Progenitor cell of endocrine pancreas (in vitro differentiated cells): ENCODE data around the gene TTC27. TPM values are rescaled to one million over a fixed set of nuclear protein-coding genes. Genes with fewer than 3 reads are reported as not detected.

Experiments used
- DNase-seq: peaks from one replicate; pipeline ENCODE4 v3.0.0; 2021; ENCODE audit warnings: low spot score; ENCODE audit not compliant: unreplicated experiment
- H3K27ac Mint-ChIP-seq: 2 replicates; pipeline ENCODE4 v1.8.0; 2021; ENCODE audit warnings: mild to moderate bottlenecking, moderate library complexity, mixed read lengths
- H3K27me3 Mint-ChIP-seq: 2 replicates; pipeline ENCODE4 v1.8.0; 2021; ENCODE audit warnings: mixed read lengths
- H3K36me3 Mint-ChIP-seq: 2 replicates; pipeline ENCODE4 v1.8.0; 2022; ENCODE audit warnings: mixed read lengths; ENCODE audit not compliant: insufficient read depth
- H3K4me1 Mint-ChIP-seq: 2 replicates; pipeline ENCODE4 v1.8.0; 2021; ENCODE audit warnings: low read depth, mixed read lengths
- H3K4me3 Mint-ChIP-seq: 2 replicates; pipeline ENCODE4 v1.8.0; 2021; ENCODE audit warnings: low read depth, mild to moderate bottlenecking, moderate library complexity, mixed read lengths
- H3K9me3 Mint-ChIP-seq: 2 replicates; pipeline ENCODE4 v1.8.0; 2021; ENCODE audit warnings: low read depth, mixed read lengths
- CTCF ChIP-seq: fragments of 200-600 bp; sonication (generic); IDR thresholded peaks from one replicate; pipeline ENCODE4 v1.5.0; 2021; ENCODE audit warnings: antibody characterized with exemption, mild to moderate bottlenecking; ENCODE audit not compliant: unreplicated experiment
- total RNA-seq: library from RNA; stranded (reverse); gene quantifications from 2 replicates; pipeline ENCODE4 v1.2.1, GENCODE V29; 2021

TTC27 gene
- total RNA-seq, 1 donor from 2014 or later = 20.5 TPM

GRCh38 chr2:32758232-32758631 lies 130.4 kb downstream of the TTC27 start:
- Mint-ChIP-seq H3K36me3 (peaks cover 13% of the 10 kb centered on the region), H3K27ac (no peak overlapping the region)

GRCh38 chr2:32760628-32761027 lies 132.8 kb downstream of the TTC27 start:
- Mint-ChIP-seq H3K27me3 (no peaks in the 10 kb centered on the region), H3K4me1 (no peaks in the 10 kb centered on the region), H3K9me3 (no peaks in the 10 kb centered on the region), H3K27ac (no peak overlapping the region), H3K4me3 (no peak overlapping the region), H3K36me3 (peaks cover 13% of the 10 kb centered on the region)
- DNase-seq = no peak
- no peak for TF ChIP-seq CTCF

More at GRCh38 chr2:32758232-32758631, 130.4 kb downstream of the TTC27 start:
- Mint-ChIP-seq H3K4me3 (no peak overlapping the region), H3K27me3 (no peaks in the 10 kb centered on the region), H3K4me1 (no peaks in the 10 kb centered on the region), H3K9me3 (no peaks in the 10 kb centered on the region)
- no peak for TF ChIP-seq CTCF
- DNase-seq = no peak

GRCh38 chr2:32768387-32769174 lies 140.7 kb downstream of the TTC27 start:
- Mint-ChIP-seq H3K36me3 (no peaks in the 10 kb centered on the region), H3K27me3 (no peaks in the 10 kb centered on the region), H3K9me3 (no peaks in the 10 kb centered on the region), H3K4me3 (no peak overlapping the region), H3K4me1 (peaks cover 5% of the 10 kb centered on the region), H3K27ac (no peak overlapping the region)
- no peak for TF ChIP-seq CTCF
- no peak for DNase-seq

GRCh38 chr2:32770360-32770759 lies 142.5 kb downstream of the TTC27 start:
- H3K36me3 Mint-ChIP-seq = no peaks in the 10 kb centered on the region
- DNase-seq = no peak
- H3K4me1 Mint-ChIP-seq = peaks cover 6% of the 10 kb centered on the region
- no peaks in the 10 kb centered on the region for H3K27me3 Mint-ChIP-seq
- no peak for TF ChIP-seq CTCF
- H3K27ac Mint-ChIP-seq = no peak overlapping the region
- no peak overlapping the region for H3K4me3 Mint-ChIP-seq
- H3K9me3 Mint-ChIP-seq = no peaks in the 10 kb centered on the region

- no peaks in the 10 kb centered on the region for H3K9me3 Mint-ChIP-seq
- peaks cover 8% of the 10 kb centered on the region for H3K4me1 Mint-ChIP-seq
- H3K27me3 Mint-ChIP-seq = no peaks in the 10 kb centered on the region
- H3K4me3 Mint-ChIP-seq = no peak overlapping the region
- peak; percentile 89 for TF ChIP-seq CTCF
- peak; percentile 10 for DNase-seq
- no peak overlapping the region for H3K27ac Mint-ChIP-seq
- no peaks in the 10 kb centered on the region for H3K36me3 Mint-ChIP-seq
These were observed 145.0 kb downstream of the TTC27 start for GRCh38 chr2:32772638-32773447.
